Central memory CD4-positive, alpha-beta T cell (primary cell): ENCODE measurements around the gene ARHGAP45.

ENCODE experiments used
- DNase-seq: peaks from one replicate; pipeline ENCODE4 v3.0.0; 2022

ARHGAP45 gene

GRCh38 chr19:1133471-1133929 is 66.5 kb downstream of the ARHGAP45 start:
- peak; percentile 84 for DNase-seq

GRCh38 chr19:1134431-1134830 is 67.5 kb downstream of the ARHGAP45 start:
- no peak for DNase-seq

GRCh38 chr19:1135454-1135853 is 68.5 kb downstream of the ARHGAP45 start:
- DNase-seq: no peak

- DNase-seq: no peak
Measured at GRCh38 chr19:1136201-1136600, 69.2 kb downstream of the ARHGAP45 start.
